A673 (cell line): ENCODE data around the gene HELZ2.

ENCODE experiments used
- EZH2 ChIP-seq: fragments of 200-600 bp; sonication (generic); IDR thresholded peaks from 2 replicates; pipeline ENCODE4 v1.6.1; 2017; ENCODE audit warnings: borderline replicate concordance, low read depth, mild to moderate bottlenecking, mixed read lengths, antibody characterized with exemption, low read length; ENCODE audit not compliant: poor library complexity, severe bottlenecking
- TF ChIP-seq, protein P1 (sequence below): fragments of 300-800, 200-600 bp; sonication (generic); conservative IDR thresholded peaks from 2 replicates; pipeline ENCODE4 v1.5.1; 2017; ENCODE audit warnings: low read depth, mild to moderate bottlenecking, antibody characterized with exemption, low read length, moderate library complexity, mixed read lengths

DNA sequence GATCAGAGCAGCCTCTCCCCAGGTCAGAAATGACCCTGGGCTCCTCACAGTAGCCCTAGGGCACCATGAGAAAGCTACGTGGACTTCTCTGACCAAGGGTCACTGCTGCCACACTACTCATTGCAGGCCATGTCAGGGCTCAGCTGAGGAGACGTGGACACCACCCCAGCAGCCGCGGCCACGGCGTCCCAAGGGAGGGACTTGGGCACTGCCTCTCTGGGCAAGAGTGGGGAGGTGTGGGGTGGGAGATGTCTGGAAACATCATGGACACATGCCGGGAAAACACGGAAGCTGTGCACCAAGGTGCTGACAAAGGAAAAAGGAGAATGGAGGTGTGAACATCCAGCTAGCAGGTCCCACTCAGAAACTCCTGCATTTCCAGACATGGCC is 43.8 kb upstream of the HELZ2 start:
- no peak for TF ChIP-seq EZH2
- TF ChIP-seq, protein P1, sequence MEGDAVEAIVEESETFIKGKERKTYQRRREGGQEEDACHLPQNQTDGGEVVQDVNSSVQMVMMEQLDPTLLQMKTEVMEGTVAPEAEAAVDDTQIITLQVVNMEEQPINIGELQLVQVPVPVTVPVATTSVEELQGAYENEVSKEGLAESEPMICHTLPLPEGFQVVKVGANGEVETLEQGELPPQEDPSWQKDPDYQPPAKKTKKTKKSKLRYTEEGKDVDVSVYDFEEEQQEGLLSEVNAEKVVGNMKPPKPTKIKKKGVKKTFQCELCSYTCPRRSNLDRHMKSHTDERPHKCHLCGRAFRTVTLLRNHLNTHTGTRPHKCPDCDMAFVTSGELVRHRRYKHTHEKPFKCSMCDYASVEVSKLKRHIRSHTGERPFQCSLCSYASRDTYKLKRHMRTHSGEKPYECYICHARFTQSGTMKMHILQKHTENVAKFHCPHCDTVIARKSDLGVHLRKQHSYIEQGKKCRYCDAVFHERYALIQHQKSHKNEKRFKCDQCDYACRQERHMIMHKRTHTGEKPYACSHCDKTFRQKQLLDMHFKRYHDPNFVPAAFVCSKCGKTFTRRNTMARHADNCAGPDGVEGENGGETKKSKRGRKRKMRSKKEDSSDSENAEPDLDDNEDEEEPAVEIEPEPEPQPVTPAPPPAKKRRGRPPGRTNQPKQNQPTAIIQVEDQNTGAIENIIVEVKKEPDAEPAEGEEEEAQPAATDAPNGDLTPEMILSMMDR: no peak
